Measurements from ENCODE around the gene ZNF580.
A peak's percentile ranks its signal among the peaks of the same experiment; 100 is the strongest.

ZNF580 gene

GRCh38 chr19:55640577-55641425 lies at the start of gene ZNF580:
Gene ZNF580 (plus strand): TSS chr19:55641002. CDS start chr19:55642509, 1,507 bp downstream.
- DNase-seq = peak; percentile 55

DNA sequence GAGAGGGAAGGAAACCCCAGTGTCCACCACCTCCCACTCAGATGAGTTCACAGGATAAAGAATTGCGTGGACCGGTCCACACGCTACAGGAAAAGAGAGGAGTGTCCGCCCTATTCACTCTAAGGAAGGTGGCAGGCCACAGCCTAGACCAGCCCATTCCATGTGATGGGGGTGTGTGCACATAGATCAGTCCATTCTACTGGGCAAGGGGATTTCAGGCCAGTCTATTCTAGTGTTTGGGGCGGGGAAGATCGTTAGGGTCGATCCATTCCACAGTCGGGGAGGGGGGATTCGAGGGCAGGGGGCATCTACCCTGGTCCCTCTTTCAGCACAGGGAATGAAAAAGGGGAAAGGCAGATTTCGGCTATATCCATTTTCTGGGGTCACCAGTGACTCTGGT lies 49.2 kb upstream of the ZNF580 start:
- DNase-seq = no peak

DNA sequence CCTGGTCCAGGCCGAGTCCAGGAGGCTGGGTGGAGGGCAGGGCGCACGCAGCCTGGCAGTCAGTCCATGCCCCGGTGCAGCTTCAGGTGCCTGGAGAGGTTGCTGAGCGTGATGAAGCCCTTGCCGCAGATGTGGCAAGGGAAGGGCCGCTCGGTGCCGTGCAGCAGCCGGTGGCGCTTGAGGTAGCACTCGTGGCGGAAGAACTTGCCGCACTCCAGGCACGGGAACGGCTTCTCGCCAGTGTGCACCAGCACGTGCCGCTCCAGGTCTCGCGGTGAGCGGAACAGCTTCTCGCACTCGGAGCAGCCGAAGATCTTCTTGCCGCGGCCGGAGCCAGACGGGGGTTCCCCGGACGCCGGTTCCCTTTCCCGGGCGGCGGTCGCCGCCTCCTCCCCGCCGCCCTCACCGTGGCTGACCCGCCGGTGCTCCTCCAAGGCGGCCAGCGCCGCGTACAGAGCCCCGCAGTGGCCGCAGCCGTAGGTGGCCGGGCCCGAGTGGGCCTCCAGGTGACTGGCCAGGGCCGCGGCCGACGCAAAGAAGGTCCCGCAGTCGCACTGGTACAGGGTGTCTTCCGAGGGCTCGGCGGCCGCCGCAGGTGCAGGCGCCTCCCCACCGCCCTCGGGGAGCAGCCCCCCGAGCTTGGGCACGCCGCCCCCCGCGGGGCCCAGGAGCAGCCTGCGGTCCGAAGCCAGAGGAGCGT lies 48.3 kb upstream of the ZNF580 start:
- DNase-seq = no peak

GRCh38 chr19:55593096-55593772 lies 47.6 kb upstream of the ZNF580 start:
- DNase-seq = no peak

DNA sequence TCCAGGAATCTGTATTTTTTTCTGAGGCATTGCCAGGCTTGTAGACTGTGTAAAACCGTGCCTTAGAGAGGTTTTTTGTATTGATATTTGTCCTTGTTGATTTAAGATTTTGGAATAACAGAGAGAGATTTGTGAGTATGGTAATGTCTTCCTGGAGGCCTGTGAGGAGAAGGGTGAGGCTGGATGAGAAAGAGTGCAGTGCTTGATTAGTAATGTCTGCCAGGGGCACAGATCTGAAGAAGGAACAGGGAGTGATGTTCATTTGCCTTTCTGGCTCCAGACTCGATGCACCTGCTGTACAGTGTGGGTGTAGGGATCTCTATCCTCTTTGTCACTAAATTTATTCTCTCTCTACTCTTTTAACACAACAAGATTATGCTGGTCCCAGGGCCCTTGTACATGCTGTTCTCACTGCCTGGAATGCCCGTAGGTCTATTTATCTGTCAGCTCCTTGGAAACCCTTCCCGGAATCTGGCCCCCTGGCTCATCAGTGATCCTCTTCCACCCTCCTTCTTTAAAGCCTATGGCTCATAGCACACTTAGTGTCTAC lies 45.7 kb upstream of the ZNF580 start:
- DNase-seq = no peak

GRCh38 chr19:55596304-55596703 lies 44.5 kb upstream of the ZNF580 start:
- DNase-seq = no peak

GRCh38 chr19:55597501-55597921 lies 43.3 kb upstream of the ZNF580 start:
- no peak for DNase-seq

GRCh38 chr19:55598034-55598433 lies 42.8 kb upstream of the ZNF580 start:
- no peak for DNase-seq

DNA sequence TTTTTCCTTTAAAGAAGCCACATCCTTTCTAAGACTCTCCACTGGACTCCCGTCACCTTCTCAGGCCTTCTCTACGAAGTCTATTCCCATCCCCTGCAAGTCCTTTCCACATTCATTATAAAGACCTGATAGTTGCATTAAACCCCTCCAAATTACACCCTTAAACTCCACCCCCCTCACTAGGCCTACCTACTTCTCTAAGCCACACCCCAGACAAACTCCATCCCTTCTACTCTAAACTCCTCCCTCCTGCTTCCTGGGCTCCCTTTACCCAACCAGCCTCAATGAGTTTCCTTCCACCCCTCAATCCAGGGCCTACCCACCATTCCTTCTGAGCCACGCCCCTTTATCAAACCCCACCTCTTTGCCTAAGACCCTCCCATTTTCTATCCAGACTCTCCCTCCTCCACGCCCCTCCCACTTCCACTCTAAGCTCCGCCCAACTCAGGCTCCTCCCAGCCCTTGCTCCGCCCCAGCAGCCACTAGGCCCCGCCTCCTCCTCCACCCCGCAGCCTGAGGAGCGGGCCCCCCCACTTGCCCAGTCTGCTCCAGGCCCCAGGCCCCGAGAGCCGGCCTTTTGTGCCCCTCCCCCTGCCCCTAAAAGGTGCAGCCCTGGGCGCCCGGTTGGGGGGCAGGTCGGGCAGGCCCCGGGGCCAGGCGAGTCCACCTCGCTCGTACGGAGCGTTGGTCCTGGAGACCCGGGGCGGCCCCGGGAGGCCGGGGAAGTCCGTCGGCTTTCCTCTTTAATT lies 41.9 kb upstream of the ZNF580 start:
- peak; percentile 88 for DNase-seq

GRCh38 chr19:55599468-55599841 lies 41.3 kb upstream of the ZNF580 start, which contains the start of gene FIZ1:
Gene FIZ1 (minus strand): TSS chr19:55599517. CDS start chr19:55597865, 1,652 bp downstream.
- peak; percentile 98 for DNase-seq

DNA sequence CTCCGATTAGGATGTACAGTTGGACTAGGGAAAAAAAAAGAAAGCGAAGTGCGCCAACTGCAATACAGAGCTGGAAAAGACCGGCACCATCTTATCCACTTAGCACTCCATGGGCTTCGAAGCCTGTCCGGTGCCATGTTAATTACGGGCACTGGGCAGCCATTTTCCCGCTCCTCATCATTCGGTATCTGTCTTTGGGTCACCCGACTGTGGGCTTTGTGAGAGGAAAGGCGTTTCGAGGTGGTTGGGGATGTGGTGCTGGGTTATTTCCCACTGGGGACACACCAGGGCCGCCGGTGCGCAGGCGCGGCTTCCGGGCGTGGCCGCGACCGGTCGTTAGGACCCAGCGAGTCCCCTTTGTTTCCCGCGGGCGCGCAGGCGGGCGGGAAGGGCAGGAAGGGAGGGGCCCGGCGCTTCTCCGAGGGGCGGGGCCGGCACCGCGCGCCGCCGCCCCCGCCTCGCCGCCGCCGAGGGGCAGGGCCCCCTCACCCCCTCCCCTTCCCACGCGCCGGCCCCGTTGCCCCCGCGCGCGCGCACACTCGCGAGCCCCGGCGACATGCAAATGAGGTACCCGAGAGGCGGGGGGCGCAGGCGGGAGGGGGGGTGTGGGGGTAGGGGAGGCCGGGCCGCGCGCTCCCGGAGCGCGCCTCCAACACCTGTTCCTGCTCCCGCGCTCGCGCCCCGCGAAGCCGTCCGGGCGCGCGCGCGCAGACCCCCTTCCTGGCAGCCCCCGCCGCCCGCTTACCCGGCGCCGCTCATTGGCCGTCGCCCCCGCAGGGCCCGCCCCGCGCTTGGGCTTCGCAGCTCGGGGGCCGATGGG lies 40.8 kb upstream of the ZNF580 start, which contains the start of gene ZNF524:
Gene ZNF524 (plus strand): TSS at position 447 of the 820 bp plus-strand sequence. CDS start 1,825 bp downstream, outside the sequence.
- DNase-seq = peak; percentile 98

GRCh38 chr19:55600662-55601028 lies 40.2 kb upstream of the ZNF580 start:
- DNase-seq = no peak

DNA sequence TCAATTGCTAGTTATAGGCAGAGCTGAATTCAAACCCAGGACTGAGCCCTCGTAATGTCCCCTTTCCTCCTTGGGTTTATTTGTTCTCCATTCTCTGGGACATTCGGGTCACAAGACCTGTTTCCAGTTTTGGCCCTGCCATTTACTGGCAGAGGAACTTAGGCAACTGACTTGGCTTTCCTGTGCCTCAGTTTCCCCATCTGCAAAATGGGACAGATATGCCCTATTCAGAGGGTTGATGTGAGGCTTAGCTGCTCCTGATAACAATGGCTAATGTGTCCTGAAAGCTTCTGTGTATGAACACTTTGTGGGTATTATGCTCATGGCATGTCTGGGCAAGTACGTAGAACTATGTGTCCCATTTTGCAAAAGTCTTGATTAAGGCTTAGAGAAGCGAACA lies 39.7 kb upstream of the ZNF580 start:
- DNase-seq = no peak

DNA sequence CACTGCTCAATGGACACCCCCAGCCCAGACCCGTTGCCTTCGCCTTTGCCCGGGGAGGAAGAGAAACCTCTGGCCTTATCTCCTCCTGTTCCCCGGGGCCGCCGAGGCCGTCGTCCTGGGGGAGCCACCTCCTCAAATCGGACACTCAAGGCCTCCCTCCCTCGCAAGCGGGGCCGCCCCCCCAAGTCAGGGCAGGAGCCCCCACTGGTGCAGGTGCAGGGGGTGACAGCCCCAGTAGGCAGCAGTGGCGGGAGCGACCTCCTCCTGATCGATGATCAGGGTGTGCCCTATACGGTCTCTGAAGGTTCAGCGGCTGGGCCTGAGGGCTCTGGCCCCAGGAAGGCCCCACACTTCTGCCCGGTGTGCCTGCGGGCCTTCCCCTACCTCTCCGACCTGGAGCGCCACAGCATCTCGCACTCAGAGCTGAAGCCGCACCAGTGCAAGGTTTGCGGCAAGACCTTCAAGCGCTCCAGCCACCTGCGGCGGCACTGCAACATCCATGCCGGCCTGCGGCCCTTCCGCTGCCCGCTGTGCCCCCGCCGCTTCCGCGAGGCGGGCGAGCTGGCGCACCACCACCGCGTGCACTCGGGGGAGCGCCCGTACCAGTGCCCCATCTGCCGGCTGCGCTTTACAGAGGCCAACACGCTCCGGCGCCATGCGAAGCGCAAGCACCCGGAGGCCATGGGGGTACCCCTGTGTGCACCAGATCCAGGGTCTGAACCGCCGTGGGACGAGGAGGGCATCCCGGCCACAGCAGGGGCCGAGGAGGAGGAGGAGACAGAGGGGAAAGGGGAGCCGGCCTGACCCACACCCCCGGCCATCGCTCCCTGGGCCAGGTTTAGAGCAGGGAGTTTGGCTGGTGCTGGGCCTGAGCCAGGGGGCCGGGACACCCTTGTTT lies 38.4 kb upstream of the ZNF580 start:
- no peak for DNase-seq

DNA sequence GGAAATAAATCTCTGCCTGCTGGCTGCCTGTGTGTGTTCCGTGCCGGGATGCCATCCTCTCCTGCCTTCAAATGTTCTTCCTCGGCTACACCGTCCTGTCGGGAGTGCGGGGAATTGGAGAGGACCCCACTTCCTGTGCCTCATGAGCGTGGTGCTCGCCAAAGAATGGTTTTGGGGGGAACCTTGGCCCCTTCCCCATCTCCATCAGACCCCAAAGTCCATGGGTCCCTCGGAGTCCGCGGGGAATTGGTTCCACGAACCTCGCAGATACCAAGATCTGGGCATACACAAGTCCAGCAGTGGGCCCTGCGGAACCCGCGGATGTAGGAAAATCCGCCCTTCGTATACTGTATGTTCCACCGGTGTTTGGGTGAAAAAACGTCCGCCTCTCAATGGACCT lies 37.7 kb upstream of the ZNF580 start:
- no peak for DNase-seq

DNA sequence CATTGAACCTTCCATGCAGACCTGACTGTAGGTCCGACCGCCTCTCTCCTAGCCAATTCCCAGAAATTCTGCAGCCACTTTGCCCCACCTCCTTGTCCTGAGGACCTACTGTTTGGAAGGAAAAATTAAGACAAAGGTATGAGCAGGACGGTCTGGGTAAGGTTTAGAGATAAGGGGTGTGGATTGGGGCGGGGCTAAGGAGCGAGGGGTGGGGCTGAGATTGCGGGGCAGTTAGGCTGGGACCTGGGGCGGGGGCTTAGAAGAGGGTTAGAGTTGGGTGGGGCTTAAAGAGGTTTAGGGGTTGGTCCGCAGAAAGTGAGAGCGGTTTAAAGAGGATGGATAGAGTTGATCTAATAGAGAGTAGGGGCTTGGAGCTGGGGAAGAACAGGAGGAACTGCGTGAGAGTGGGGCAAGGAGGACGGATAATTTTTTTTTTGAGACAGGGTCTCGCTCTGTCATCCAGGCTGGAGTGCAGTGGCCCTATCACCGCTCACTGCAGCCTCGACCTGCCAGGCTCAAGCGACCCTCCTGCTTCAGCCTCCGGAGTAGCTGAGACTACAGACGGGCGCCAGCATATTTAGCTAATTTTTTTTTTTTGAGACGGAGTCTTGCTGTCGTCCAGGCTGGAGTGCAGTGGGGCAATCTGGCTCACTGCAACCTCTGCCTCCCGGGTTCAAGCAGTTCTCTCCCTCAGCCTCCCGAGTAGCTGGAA lies 37.1 kb upstream of the ZNF580 start:
- no peak for DNase-seq

DNA sequence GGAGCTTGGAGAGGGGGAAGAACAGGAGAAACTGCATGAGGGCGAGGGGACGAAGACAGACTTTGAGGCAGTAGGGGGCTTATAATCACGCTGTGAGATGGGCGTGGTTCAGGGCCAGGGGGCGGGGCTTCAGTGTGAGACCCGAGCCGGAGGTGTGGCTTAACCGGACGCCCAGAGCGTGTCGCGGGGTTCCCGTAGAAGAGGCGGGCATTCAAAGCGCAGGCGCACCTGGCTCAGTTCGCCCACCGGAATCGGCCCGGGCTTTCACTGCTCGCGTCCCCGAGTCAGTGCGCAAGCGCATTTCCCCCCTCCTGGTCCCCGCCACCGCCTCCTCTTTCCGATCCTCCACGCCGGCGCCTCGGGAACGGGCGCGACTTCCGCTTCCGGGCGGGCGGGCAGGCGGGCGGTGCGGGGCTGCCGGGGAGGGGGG lies 35.6 kb upstream of the ZNF580 start:
- peak; percentile 96 for DNase-seq

DNA sequence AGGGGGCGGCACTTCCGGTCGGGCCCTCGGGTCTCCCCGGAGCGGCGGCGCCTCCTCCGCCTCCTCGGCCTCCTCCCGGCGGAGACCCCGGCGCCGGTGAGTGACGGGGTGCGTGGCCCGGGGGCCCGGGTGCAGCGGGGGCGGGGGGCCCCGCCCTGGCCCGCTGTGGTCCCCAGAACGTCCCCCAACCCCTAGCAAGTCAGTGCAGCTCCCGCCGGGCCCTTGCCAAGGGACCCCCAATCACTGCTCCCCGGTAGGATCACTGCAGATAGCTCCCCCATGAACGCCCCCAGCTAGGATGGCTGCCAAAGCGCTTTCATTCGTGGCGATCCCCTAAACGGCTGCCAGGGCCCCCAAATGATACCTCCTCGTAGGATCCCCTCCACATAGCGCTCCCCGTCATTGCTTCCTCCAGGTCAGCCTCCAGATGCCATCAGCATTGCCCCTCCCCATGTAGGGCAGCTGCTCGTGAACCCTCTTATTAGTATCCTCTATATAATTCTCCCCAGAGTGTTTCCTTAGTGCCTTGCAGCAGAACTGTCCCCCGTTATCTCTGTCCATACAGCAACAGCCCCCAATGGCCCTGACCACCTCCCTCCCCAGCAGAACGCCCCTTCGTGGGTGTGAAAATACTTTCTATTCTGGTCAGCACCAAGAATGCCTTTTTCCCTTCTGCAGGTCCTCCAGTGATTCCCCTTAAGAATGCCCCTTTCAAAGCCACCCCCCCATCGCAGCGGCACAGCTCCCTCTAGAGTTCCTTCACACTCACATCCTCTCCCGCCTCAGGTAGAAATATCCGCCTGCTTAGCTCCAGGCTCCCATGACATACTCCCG lies 34.9 kb upstream of the ZNF580 start, which contains the start of gene ZNF865:
Gene ZNF865 (plus strand): TSS at position 11 of the 834 bp plus-strand sequence. CDS start 7,972 bp downstream, outside the sequence.
- peak; percentile 75 for DNase-seq

DNA sequence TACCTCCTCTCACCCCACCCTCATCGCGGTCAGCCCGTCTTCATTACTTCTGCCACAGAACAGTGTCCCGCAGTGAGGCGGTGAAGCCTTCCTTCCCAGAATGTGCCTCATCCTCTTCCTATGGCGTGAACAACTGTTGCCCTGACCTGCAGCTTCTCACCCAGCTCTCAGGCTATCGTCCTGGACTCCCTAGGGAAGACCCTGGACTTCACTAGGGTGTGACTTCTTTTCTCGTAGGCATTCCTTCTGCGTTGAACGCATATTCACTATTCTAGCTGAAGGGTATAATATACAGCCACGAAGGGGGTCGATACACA lies 34.4 kb upstream of the ZNF580 start:
- no peak for DNase-seq
